GM19438 (cell line): ENCODE data around the gene SLC13A2.
"Not testable (repeated sequence)": the region's sequence is repeated elsewhere in the genome, so short reads cannot be mapped to it uniquely, and the experiment has no call there.

Source experiments
- ATAC-seq: cut with Tn5 transposase; IDR thresholded peaks from one replicate; pipeline ENCODE4 v1.9.1; 2021; ENCODE audit warnings: low read depth; ENCODE audit not compliant: unreplicated experiment

Gene SLC13A2, protein sequence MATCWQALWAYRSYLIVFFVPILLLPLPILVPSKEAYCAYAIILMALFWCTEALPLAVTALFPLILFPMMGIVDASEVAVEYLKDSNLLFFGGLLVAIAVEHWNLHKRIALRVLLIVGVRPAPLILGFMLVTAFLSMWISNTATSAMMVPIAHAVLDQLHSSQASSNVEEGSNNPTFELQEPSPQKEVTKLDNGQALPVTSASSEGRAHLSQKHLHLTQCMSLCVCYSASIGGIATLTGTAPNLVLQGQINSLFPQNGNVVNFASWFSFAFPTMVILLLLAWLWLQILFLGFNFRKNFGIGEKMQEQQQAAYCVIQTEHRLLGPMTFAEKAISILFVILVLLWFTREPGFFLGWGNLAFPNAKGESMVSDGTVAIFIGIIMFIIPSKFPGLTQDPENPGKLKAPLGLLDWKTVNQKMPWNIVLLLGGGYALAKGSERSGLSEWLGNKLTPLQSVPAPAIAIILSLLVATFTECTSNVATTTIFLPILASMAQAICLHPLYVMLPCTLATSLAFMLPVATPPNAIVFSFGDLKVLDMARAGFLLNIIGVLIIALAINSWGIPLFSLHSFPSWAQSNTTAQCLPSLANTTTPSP

GRCh38 chr17:28473542-28473941 is at the start of gene SLC13A2:
Gene SLC13A2 (plus strand): TSS chr17:28473644. CDS start chr17:28473713, 69 bp downstream.
- ATAC-seq: no peak

GRCh38 chr17:28425206-28425605 is 48.2 kb upstream of the SLC13A2 start:
- ATAC-seq: no peak

DNA sequence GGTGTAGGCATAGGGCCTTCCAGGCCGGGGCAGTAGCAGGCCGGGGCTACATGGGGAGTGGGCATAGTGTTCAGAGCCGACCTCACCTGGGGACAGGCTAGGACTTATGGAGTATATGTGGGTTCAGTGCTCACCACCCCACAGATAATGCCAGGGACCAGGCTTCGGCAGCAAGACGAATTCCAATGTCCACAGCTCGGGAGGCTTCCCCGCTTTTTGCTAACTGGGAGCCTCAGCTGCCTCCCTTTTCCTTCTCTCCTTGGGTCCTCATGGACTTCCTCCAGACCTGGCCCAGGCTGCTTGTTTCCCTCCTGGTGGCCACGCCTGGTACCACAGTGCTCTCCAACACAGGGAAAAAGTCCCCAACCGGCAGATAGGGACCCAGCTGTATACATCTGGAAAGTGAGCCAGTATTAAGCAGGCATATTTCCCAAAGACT is 47.3 kb upstream of the SLC13A2 start:
- no peak for ATAC-seq

DNA sequence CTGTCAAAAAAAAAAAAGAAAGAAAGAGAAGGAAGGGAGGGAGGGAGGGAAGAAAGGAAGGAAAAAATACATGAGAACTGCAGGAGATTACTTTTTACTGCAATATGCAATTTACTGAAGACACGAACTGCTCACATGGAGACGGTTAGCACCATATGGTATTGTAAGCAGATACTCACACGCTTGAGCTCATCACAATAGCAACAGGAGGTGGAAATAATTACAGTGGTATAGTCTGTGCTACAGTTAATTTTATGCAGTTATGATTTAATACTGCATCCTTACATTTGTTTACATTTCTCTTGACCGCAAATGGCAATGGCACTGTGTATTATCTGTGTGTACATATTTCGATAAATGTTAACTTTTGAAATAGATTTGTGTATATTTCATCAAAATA is 46.1 kb upstream of the SLC13A2 start:
- ATAC-seq: no peak

DNA sequence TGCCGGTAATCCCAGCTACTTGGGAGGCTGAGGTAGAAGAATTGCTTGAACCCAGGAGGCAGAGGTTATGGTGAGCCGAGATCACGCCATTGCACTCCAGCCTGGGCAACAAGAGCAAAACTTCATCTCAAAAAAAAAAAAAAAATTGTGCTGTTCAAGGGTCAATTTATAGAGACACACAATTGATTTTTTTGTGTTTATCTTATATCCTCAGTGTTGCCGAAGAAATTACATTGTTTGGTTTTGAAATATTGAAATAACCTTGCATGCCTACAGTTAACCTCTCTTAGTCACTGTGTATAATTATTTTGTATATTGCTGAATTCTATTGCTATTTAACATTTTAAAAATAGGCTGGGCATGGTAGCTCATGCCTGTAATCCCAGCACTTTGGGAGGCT is 45.5 kb upstream of the SLC13A2 start:
- not testable (repeated sequence) for ATAC-seq

DNA sequence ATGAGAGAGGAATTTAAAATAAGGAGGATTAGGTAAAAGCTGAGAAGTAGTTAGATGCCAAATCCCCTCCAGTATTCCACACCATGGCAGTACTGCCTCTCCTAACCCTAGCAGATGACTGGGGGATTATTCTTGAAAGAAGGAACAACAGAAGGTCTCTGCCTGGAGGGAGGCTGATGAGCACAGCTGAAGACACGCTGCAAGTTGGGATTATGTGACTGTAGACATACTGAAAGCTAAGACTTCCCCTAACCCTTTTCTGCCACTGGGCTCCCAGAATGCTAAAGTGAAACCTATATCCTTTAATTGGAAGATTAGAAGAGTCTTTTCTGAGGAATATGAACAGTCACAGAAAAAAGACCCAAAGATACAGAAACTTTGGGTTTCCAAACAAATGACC is 39.7 kb upstream of the SLC13A2 start:
- no peak for ATAC-seq

DNA sequence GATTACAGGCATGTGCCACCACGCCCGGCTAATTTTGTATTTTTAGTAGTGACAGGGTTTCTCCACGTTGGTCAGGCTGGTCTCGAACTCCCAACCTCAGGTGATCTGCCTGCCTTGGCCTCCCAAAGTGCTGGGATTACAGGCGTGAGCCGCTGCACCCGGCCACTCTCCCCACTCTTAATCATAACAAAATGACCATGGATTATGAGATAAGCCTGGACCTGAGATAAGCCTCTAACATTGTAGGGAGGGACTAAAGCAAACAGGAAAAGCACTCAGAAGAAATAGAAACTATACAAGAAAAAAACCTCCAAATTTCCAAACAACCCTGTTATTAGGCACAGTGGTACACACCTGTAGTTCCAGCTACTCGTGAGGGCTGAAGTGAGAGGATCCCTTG is 39.1 kb upstream of the SLC13A2 start:
- ATAC-seq: not testable (repeated sequence)

DNA sequence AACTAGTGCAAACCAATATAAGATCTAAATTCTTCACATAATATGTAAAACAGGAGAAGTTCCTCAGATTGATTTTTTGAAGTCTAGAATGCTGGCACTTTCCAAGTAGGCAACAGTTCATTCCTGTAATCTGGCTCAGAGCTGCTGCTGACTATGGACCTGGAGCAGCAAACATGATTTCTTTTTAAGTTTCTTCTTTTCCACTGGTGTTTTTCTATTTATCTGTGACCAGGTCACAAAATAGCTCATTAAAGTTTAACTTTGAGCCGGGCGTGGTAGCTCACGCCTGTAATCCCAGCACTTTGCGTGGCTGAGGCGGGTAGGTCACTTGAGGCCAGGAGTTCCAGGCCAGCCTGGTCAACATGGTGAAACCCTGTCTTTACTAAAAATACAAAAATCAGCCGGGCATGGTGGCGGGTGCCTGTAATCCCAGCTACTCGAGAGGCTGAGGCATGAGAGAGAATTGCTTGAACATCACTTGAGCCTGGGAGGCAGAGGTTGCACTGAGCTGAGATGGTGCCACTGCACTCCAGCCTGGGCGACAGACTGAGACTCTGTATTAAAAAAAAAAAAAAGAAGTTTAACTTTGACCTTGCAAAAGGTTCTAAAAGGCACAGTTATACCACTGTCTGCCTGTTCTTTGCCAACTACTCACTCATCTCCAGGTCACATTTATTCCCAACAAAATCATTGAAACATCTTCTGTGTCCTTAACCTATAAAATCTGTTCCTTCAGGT is 29.4 kb upstream of the SLC13A2 start:
- ATAC-seq: no peak

DNA sequence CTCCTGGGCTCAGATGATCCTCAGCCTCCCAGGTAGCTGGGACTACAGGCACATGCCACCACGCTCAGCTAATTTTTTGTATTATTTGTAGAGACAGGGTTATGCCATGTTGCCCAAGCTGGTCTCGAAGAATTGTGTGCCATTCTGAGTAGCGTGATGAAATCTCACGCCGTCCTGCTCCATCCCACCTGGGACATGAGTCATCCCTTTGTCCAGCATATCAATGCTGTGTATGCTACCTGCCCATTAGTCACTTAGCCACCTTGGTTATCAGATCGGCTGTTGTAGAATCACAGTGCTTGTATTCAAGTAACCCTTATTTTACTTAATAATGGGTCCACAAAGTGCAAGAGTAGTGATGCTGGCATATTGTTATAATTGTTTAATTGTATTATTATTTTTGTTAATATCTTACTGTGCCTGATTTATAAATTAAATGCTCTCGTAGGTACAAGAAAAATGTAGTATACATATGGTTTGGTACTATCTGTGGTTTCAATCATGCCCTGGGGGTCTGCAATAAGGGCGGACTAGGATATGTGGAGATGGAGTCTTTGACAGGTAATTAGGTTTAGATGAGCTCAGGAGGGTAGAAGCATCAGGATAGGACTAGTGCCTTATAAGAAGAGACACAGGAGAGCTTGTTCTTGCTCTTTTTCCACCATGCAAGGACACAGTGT is 26.6 kb upstream of the SLC13A2 start:
- no peak for ATAC-seq

- ATAC-seq: no peak
Observed at GRCh38 chr17:28447396-28447760, 26.1 kb upstream of the SLC13A2 start.

GRCh38 chr17:28449859-28450258 is 23.6 kb upstream of the SLC13A2 start:
- ATAC-seq: no peak

DNA sequence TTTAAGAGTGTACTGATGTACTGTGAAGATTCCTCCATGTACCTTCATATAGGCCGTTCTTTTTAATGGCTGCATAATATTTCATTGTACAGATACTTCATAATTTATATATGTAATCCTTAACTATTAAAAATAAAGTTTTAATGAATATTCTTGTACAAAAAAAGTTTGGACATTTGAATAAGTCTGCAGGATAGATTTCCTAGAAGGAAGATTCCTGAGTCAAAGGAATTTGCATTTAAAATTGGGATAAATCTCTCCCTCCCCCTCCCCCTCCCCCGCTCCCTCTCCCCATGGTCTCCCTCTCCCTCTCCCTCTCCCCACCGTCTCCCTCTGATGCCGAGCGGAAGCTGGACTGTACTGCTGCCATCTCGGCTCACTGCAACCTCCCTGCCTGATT is 15.6 kb upstream of the SLC13A2 start:
- no peak for ATAC-seq

GRCh38 chr17:28458881-28459280 is 14.6 kb upstream of the SLC13A2 start:
- ATAC-seq: not testable (repeated sequence)

- no peak for ATAC-seq
Observed at GRCh38 chr17:28460901-28461300, 12.5 kb upstream of the SLC13A2 start.

- ATAC-seq: no peak
Observed at GRCh38 chr17:28466001-28466400, 7.4 kb upstream of the SLC13A2 start.

GRCh38 chr17:28466521-28467048 is 6.9 kb upstream of the SLC13A2 start:
- no peak for ATAC-seq

DNA sequence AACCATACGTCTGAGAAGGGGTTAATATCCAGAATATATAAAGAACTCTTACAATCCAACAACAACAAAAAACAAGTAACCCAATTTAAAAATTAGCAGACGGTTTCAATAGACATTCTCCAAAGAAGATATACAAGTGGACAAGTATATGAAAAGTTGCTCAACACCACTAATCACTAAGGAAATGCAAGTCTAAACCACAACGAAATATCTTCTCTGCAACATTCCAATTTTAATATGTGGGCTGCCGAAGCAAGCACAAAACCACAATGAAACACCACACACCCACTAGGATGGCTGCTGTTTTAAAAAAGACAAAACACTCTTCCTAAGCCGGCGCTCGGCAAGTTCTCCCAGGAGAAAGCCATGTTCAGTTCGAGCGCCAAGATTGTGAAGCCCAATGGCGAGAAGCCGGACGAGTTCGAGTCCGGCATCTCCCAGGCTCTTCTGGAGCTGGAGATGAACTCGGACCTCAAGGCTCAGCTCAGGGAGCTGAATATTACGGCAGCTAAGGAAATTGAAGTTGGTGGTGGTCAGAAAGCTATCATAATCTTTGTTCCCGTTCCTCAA is 5.9 kb upstream of the SLC13A2 start:
- no peak for ATAC-seq

DNA sequence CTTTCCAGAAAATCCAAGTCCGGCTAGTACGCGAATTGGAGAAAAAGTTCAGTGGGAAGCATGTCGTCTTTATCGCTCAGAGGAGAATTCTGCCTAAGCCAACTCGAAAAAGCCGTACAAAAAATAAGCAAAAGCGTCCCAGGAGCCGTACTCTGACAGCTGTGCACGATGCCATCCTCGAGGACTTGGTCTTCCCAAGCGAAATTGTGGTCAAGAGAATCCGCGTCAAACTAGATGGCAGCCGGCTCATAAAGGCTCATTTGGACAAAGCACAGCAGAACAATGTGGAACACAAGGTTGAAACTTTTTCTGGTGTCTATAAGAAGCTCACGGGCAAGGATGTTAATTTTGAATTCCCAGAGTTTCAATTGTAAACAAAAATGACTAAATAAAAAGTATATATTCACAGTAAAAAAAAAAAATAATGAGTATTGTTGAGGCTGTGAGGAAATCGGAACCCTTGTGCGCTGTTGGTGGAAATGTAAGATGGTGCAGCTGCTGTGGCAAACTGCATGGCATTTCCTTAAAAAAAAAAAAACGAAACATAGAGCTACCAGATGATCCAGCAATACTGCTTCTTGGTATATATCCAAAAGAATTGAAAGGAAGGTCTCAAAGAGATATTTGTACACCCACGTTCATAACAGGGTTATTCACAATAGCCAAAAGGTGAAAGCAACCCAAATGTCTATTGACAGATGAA is 5.3 kb upstream of the SLC13A2 start:
- ATAC-seq: not testable (repeated sequence)

DNA sequence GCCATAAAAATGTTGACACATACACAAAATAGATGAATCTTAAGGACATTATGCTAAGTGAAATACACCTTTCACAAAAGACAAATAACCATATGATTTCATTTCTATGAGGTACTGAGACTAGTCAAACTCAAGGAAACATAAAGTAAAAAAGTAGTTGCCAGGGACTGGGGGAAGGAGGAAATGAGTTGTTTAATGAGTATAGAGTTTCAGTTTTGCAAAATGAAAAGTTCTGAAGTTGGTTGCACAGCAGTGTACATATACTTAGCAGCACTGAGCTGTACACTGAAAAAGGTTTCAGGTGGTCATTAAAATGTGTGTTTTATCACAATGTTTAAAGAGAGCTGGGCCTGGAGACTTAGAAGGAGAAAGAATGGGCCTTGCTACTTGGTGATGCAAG is 4.7 kb upstream of the SLC13A2 start:
- no peak for ATAC-seq

DNA sequence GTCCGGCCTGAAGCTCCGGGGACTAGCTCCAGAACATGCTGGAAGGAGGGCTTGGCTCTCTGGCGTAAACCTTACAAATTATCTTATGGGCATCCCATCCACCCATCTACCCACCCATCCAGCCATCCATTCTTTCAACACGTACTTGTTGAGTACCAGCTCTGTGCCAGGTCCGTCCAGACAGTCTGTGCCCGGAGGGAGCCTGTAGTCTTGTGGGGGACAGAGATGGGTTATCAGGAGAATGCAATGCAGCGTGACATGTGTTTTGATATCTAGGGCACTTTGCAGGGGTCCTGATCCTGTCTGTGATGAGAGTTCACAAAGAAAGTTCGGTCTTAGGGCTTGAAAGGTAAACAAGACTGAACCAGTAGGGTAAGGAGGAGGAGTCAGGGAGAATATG is 4.1 kb upstream of the SLC13A2 start:
- no peak for ATAC-seq
